Vagina (tissue), 2 donors: Measurements from ENCODE around the gene MGAT5.

ENCODE experiments used
- CTCF ChIP-seq, 3 experiments: fragments of 450-650 bp in 2 of 3; fragments of 200-600 bp in 1 of 3; sonication (generic) in 1 of 3; IDR thresholded peaks; one replicate each; pipeline ENCODE4 v1.5.1; 2017 to 2019; ENCODE audit warnings: antibody characterized with exemption in 3 of 3, mild to moderate bottlenecking in 2 of 3, moderate library complexity in 2 of 3
- POLR2A ChIP-seq, 2 donors: fragments of 450-650 bp; IDR thresholded peaks; one replicate each; pipeline ENCODE4 v1.6.1; 2017; ENCODE audit warnings: antibody characterized with exemption in 2 of 2, mild to moderate bottlenecking in 2 of 2, moderate library complexity in 2 of 2
- POLR2AphosphoS5 ChIP-seq, 2 donors: sonication (generic); formaldehyde crosslinking; IDR thresholded peaks; one replicate each; pipeline ENCODE4 v1.9.0; 2017; ENCODE audit warnings: antibody characterized with exemption in 2 of 2, mild to moderate bottlenecking in 2 of 2, low read depth in 1 of 2; ENCODE audit not compliant: insufficient read depth in 1 of 2

DNA sequence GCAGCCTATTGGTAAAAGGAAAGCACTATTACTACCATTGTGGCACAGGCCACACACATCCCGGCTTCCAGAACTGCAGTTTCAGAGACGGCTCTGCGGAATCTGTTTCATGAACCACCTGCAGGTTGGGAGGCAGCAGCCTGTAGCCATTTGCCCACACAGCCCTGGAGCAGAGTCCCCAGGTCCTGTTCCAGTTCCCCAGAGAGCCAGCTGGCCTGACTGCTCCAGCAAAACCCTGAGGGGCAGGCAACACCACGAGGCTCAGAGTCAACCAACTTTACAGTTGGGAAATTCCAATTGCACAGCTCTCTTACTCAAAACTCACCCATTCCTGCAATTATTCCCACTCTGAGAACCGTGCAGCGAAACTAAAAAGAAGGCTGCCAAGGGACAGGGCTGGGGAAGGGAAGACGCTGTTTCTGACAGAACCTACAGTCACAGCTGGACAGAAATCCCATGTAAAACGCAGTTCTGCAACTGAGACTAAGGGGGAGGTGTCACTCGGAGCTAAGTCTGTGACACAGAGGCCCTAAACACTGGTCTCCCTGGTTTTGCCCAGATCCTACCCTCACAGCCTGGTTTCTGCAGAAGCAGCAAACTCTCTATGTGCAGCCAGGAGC is 245.5 kb downstream of the MGAT5 start:
- no peak for TF ChIP-seq POLR2A (IDR thresholded peaks at IDR 0.05)
- TF ChIP-seq CTCF (IDR thresholded peaks at IDR 0.05), result no peak
- no peak for TF ChIP-seq POLR2AphosphoS5 (IDR thresholded peaks at IDR 0.05; ENCODE audit: insufficient read depth in 1 of 2, low read depth in 1 of 2)
